ENCODE data around the gene TUBA8.

TUBA8 gene

GRCh38 chr22:18065256-18065655, 45.4 kb upstream of the TUBA8 start:
- no peaks in the 10 kb centered on the region for H3K27me3 ChIP-seq (ENCODE audit: insufficient read depth, poor library complexity, severe bottlenecking)
- no peak overlapping the region for H3K4me3 ChIP-seq (ENCODE audit: severe bottlenecking)
- no peak for TF ChIP-seq CTCF (IDR thresholded peaks at IDR 0.05; ENCODE audit: poor library complexity, severe bottlenecking)
- H3K36me3 ChIP-seq (ENCODE audit: low read depth), result no peaks in the 10 kb centered on the region
- peaks cover 34% of the 10 kb centered on the region for H3K4me1 ChIP-seq (ENCODE audit: insufficient read depth, poor library complexity, severe bottlenecking)
- ATAC-seq (ENCODE audit: low read depth) (peak; percentile 18; the same call in 2 of the 3 replicates), DNase-seq (ENCODE audit: low spot score) (no peak)
- H3K9me3 ChIP-seq (ENCODE audit: severe bottlenecking), result no peaks in the 10 kb centered on the region
- H3K27ac ChIP-seq (ENCODE audit: poor library complexity, severe bottlenecking), result no peak overlapping the region

GRCh38 chr22:18066181-18066859, 44.3 kb upstream of the TUBA8 start:
- H3K4me1 ChIP-seq (ENCODE audit: insufficient read depth, poor library complexity, severe bottlenecking), result peaks cover 39% of the 10 kb centered on the region
- no peaks in the 10 kb centered on the region for H3K9me3 ChIP-seq (ENCODE audit: severe bottlenecking)
- H3K36me3 ChIP-seq (ENCODE audit: low read depth), result no peaks in the 10 kb centered on the region
- TF ChIP-seq CTCF (IDR thresholded peaks at IDR 0.05; ENCODE audit: poor library complexity, severe bottlenecking), result no peak
- H3K27ac ChIP-seq (ENCODE audit: poor library complexity, severe bottlenecking), result no peak overlapping the region
- H3K4me3 ChIP-seq (ENCODE audit: severe bottlenecking), result no peak overlapping the region
- no peak for DNase-seq (ENCODE audit: low spot score)
- ATAC-seq (ENCODE audit: low read depth), result no peak
- H3K27me3 ChIP-seq (ENCODE audit: insufficient read depth, poor library complexity, severe bottlenecking), result no peaks in the 10 kb centered on the region

GRCh38 chr22:18067121-18067520, 43.5 kb upstream of the TUBA8 start:
- no peak for ATAC-seq (ENCODE audit: low read depth)
- Histone ChIP-seq H3K4me1 (ENCODE audit: insufficient read depth, poor library complexity, severe bottlenecking) (peaks cover 33% of the 10 kb centered on the region), H3K36me3 (ENCODE audit: low read depth) (no peaks in the 10 kb centered on the region), H3K27me3 (ENCODE audit: insufficient read depth, poor library complexity, severe bottlenecking) (no peaks in the 10 kb centered on the region), H3K4me3 (ENCODE audit: severe bottlenecking) (no peak overlapping the region), H3K9me3 (ENCODE audit: severe bottlenecking) (no peaks in the 10 kb centered on the region), H3K27ac (ENCODE audit: poor library complexity, severe bottlenecking) (no peak overlapping the region)
- no peak for TF ChIP-seq CTCF (IDR thresholded peaks at IDR 0.05; ENCODE audit: poor library complexity, severe bottlenecking)
- no peak for DNase-seq (ENCODE audit: low spot score)

GRCh38 chr22:18067548-18068341, 42.9 kb upstream of the TUBA8 start:
- DNase-seq (ENCODE audit: low spot score), result no peak
- Histone ChIP-seq H3K27ac (ENCODE audit: poor library complexity, severe bottlenecking) (no peak overlapping the region), H3K4me1 (ENCODE audit: insufficient read depth, poor library complexity, severe bottlenecking) (peaks cover 27% of the 10 kb centered on the region)

More at GRCh38 chr22:18067548-18068341, 42.9 kb upstream of the TUBA8 start:
- no peak for ATAC-seq (ENCODE audit: low read depth)
- no peaks in the 10 kb centered on the region for H3K27me3 ChIP-seq (ENCODE audit: insufficient read depth, poor library complexity, severe bottlenecking)
- no peak overlapping the region for H3K4me3 ChIP-seq (ENCODE audit: severe bottlenecking)
- no peaks in the 10 kb centered on the region for H3K9me3 ChIP-seq (ENCODE audit: severe bottlenecking)
- no peaks in the 10 kb centered on the region for H3K36me3 ChIP-seq (ENCODE audit: low read depth)
- no peak for TF ChIP-seq CTCF (IDR thresholded peaks at IDR 0.05; ENCODE audit: poor library complexity, severe bottlenecking)

All from RWPE2 (cell line).